ENCODE results near the gene PAEP.

GRCh38 chr9:135551031-135551430 lies 10.5 kb upstream of the PAEP start:
- TF ChIP-seq CTCF (conservative IDR thresholded peaks at IDR 0.05) (no peak), ZFX (IDR thresholded peaks at IDR 0.05) (no peak)
